GM11168 (cell line): ENCODE measurements around the gene GPR37.

Source experiments
- in situ Hi-C: fragments of 300-500 bp; cut with MboI; formaldehyde crosslinking; loops from one replicate; pipeline ENCODE4 v1.12.0; 2022; ENCODE audit warnings: low sequenced_read_pairs; ENCODE audit not compliant: unreplicated experiment

The GPR37 gene

DNA sequence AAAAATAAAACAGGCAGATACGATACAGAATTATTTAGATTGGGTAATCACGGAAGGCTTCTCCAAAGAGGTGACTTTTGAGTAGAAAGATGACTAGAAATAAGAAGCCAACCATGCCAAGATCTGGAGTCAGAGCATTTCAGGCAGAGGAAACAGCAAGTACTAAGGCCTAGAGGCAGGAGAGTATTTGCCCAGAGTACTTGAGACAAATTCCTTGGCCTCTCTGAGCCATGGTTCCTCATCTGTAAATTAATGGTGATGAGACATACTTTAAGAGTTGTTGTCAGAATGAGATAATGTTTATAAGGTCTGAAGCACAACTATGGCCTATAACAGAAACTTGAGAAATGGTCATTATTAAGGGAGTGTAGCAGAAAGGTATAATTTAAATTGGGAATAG, 15.8 kb upstream of the GPR37 start:
- in situ Hi-C loops = no loop called here

GRCh38 chr7:124780608-124781007, 15.0 kb upstream of the GPR37 start:
- in situ Hi-C loops = no loop called here

DNA sequence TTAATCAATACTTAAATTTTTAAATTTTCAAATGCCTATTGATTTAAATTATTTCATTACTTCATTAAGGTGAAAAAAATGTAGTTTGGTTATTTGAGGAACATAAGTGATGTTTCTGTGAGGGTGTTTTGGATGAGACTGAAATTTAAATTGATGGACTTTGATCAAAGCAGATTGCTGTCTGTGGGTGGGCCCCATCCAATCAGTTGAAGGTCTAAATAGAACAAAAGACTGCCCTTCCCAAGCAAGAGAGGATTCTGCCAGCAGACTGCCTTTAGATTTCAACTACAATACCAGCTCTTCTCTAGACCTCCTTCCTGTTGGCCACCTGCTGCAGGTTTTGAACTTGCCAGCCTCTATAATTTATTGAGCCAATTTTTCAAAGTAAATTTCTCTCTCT, 14.5 kb upstream of the GPR37 start:
- in situ Hi-C loops = no loop called here

GRCh38 chr7:124779620-124780019, 14.0 kb upstream of the GPR37 start:
- in situ Hi-C loops = no loop called here

DNA sequence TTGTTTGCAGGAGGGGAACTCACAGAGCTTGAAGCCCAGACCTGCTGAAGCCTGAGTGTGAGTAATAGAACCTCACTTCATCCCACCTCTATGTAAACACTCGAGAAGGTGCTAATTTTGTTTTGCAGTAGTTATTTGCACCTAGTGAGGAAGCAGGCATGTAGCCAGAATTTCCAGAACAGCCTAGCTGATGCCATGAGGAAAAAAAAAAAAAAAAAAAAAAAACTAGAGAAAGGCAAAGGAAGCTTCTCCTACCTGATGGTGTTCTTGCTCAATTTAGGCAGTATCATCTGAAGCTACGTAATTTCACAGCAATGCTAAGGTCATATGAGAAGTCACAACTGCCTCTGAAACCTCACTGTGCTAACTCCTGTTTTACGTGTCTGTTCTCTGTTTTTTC, 13.6 kb upstream of the GPR37 start:
- in situ Hi-C loops = no loop called here

DNA sequence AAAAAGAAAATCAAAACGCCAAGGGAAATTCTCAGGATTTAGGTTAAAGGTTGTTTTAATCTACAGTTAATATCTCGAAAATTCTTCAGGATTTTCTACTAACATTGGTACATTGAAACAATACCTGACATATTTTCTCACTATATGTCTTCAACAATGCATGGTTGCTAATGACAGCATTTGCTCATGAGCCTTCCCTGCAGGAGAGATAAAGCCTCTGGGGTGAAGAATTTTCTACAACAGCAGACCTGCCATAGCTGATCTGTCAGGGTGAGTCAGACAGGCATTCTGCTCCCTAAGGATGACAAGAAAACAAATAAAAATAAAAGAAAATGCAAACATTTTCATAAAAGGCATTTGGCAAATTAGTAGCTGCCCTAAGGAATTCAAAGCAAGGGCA, 11.7 kb upstream of the GPR37 start:
- in situ Hi-C loops = no loop called here

GRCh38 chr7:124776153-124776552, 10.6 kb upstream of the GPR37 start:
- in situ Hi-C loops = no loop called here

DNA sequence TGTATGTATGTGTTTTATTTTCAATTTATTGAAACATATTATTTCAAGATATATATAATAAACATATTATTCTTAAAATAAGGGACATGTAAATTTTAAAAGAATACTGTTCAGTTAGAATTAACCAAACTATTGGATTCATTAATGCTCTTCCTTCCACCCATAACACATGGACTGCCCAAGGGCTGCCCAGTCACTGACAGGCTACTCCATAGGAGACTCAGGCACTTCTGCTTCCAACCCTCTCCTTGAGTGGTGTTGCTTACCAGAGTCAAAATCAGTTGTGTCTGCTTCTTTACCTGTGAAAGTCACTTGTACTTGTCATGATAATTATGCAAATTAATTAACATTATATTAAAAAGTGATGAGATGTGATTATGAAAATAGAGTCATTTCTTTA, 9.8 kb upstream of the GPR37 start:
- in situ Hi-C loops = no loop called here

DNA sequence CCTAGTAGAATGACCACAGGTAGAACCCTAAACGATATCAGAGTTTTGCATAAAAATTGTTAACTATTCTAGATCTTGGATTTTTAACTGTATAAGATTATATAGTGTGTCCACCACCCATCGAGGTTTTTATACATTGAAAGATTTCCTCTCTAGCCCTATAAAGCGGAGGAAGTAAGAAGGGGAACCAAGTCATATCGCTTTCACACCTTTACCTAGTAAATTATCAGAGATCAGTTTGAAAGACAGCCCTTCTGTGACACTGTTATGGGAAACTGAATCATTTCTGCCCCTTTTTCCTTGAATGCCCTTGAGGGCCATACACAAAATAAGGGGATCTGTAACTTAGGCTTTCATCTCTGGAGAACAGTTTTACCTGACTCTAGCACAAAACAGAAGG, 8.3 kb upstream of the GPR37 start:
- in situ Hi-C loops = no loop called here

- in situ Hi-C loops = no loop called here
Observed at GRCh38 chr7:124773339-124773738, 7.7 kb upstream of the GPR37 start.

DNA sequence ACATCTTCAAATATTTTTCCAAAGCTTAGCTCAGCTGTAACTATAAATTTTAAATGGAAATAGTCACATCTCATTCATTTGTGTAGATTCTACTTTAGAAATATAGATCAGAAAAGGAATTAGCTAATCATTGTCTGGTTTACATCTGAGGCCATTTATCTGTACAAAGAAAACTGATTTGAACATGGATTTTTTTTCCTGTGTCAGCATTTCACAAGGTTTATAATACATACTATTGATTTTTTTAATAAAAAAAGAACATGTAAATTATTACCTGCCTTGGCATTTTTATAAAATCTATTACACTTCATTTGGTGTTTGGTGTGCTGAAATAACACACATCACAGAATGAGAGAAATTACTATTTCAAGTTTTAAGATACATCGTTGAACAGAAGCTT, 3.5 kb upstream of the GPR37 start:
- in situ Hi-C loops = no loop called here

- in situ Hi-C loops = no loop called here
Observed at GRCh38 chr7:124768525-124768924, 2.9 kb upstream of the GPR37 start.

DNA sequence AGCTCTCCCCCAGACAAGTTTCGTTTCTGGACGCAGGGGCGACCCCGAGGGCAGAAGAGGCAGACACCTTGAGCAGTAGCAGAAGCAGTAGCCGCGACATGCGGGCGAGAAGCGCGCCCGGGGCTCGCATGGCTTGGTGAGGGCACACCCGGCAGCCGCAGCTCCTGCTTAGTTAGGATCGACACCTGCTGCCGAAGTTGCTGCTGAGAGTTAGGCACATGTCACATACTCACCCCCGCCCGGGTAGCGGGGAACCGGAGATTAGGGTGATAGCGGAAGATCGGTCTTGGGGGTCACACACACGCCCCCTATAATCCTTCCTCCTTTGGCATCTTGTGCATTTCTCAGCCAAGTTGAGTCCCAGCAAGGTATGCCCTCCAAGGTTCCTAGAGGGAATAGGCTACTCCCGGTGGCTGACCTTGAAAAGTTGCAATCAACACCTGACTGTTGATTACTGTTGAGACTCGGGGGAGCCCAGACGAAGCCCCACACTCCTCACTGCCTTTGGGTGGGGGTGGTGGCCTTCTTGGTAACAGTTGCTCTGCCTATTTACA, 668 bp downstream of the GPR37 start:
- in situ Hi-C loops = no loop called here

- in situ Hi-C loops = no loop called here
Observed at GRCh38 chr7:124764051-124764846, 1.3 kb downstream of the GPR37 start.

GRCh38 chr7:124762611-124763143, 2.9 kb downstream of the GPR37 start:
- in situ Hi-C loops = no loop called here

DNA sequence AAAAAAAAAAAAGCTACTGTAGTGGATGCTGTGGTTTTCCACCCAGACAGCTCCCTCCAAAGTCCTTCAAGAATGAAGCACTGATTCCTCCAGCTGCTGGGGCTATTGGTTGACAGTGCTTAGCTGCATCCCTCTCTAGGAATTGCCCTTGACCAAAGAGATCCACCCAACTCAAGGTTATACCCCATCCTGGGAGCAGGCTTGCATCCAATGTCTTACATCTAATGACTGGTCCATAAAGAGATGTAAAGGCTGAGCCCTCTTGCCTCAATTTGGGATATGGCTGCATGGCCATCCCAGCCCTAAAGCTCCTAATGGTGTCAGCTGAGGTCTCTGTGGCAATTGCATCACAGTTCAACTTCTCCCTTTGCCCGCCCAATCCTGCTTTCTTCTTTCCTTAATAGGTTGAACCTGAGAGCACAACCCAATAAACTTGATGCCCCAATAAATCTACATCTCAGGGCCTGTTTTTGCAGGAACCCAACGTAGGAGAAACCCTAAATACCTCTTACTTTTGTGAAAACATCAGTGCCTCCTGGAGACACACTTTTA, 4.4 kb downstream of the GPR37 start:
- in situ Hi-C loops = no loop called here

GRCh38 chr7:124758327-124758726, 7.3 kb downstream of the GPR37 start:
- in situ Hi-C loops = no loop called here

GRCh38 chr7:124754576-124755268, 10.9 kb downstream of the GPR37 start:
- in situ Hi-C loops = no loop called here

DNA sequence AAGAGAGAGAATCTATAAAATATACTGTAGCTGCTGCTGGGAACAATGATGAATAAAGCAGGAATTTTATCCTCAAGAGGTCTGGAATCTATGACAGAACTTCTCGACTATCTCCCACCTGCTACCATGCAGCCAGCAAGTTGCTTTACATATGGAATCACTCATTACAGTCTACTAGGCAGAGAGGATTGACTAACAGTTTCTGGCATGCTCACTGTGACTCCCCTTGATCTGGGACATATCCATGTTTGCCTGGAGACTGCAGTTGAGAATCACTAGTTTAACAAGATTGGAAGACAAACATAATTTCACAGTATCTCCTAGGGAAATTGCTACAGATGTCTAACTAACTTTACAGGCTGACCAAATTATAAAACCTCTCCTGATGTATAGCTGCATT, 13.3 kb downstream of the GPR37 start:
- in situ Hi-C loops = no loop called here

DNA sequence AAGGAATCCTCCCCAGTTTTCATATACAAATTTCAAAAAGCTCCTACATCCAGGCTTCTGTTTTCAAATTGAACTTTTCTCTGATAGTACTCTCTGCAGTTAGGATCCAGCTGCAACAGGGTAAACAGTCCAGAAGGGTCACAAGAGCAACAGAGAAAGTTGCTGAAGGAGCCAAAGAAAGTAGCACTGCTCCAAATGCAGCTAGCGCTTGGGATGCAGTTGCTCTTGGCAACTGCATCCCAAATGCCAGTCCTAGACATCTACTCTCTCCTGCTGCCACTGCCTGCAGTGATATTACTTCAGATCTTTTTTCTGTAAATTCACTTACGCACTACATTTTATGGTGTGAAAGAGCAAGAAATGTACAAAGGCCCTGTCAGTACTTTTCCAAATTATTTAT, 14.6 kb downstream of the GPR37 start:
- in situ Hi-C loops = no loop called here

DNA sequence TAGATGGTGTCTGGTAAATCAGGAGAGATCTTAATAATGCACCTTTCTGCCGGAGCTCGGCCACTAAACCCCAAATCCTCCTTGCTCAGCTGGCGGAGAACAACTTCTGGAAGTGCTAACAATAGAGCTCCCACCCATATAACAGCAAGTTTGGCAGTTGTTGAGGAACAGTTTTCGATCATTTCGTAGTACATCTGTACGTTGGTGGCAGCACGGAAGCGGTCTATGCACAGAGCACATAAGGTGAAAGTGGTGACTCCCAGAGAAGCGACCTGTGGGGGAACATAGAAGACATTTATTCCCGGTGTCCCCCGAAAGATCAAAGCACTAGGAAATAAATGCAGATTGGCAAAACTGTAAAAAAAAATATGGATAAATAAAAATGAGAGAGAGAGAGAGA, 18.5 kb downstream of the GPR37 start:
- in situ Hi-C loops = no loop called here
